ENCODE measurements around the gene ELMO1. TPM values are rescaled to one million over a fixed set of nuclear protein-coding genes. Genes with fewer than 3 reads are reported as not detected.

ELMO1 gene
- polyA plus RNA-seq, 2 of the 4 experiments (the other 2 are of a cell fraction): 2.3 to 6.1 TPM

- WGBS (ENCODE audit: missing lambda C conversion rate): 61% methylated on average over 5 of the region's 5 CpGs
- ChIA-PET POLR2A (no interaction called here), CTCF (interaction anchor here (0.6 kb wide), 1 partner anchor 264 kb away, joined by 4 read pairs; no protein-coding TSS in a partner anchor)
- no peak for FAIRE-seq
- Histone ChIP-seq H3K4me3 (no peak overlapping the region), H3K9me3 (no peaks in the 10 kb centered on the region), H3K27ac (no peak overlapping the region), H3K4me1 (no peaks in the 10 kb centered on the region), H3K4me2 (no peak overlapping the region)
- no peak for ATAC-seq
- TF ChIP-seq TFCP2L1 (CRISPR knock-in tag; IDR thresholded peaks at IDR 0.05) (no peak), CHD2 (IDR thresholded peaks at IDR 0.05; ENCODE audit: low read length, partially characterized antibody) (no peak), JUNB (IDR thresholded peaks at IDR 0.05) (no peak), ZNF302 (CRISPR knock-in tag; IDR thresholded peaks at IDR 0.05) (no peak), KDM1A (IDR thresholded peaks at IDR 0.05; ENCODE audit: low read depth) (no peak), CHD4 (IDR thresholded peaks at IDR 0.05; ENCODE audit: borderline replicate concordance) (no peak), SMC3 (IDR thresholded peaks at IDR 0.05) (no peak), MAZ (IDR thresholded peaks at IDR 0.05; ENCODE audit: borderline replicate concordance, low read depth, low read length) (no peak)
- no peak for DNase-seq (ENCODE audit: low read depth in 1 of 2, low spot score in 1 of 2)
Observed at GRCh38 chr7:37110660-37111424, 337.8 kb downstream of the ELMO1 start.

- TF ChIP-seq CBX2 (IDR thresholded peaks at IDR 0.05; ENCODE audit: borderline replicate concordance, low read depth): no peak
- no peak for TF ChIP-seq ZC3H11A (IDR thresholded peaks at IDR 0.05)
- TF ChIP-seq SMC3 (IDR thresholded peaks at IDR 0.05): no peak
- TF ChIP-seq HEYL (CRISPR knock-in tag; IDR thresholded peaks at IDR 0.05): no peak
- TF ChIP-seq CEBPB (IDR thresholded peaks at IDR 0.05): no peak
- no peak for TF ChIP-seq BCL3 (IDR thresholded peaks at IDR 0.05)
- no peak for TF ChIP-seq KDM5A (IDR thresholded peaks at IDR 0.05)
- no peak for TF ChIP-seq TFCP2L1 (CRISPR knock-in tag; IDR thresholded peaks at IDR 0.05)
- TF ChIP-seq HOXA7 (CRISPR knock-in tag; IDR thresholded peaks at IDR 0.05): no peak
- TF ChIP-seq PBX3 (IDR thresholded peaks at IDR 0.05): no peak
- TF ChIP-seq EP300 (IDR thresholded peaks at IDR 0.05): no peak
- TF ChIP-seq FOSB (CRISPR knock-in tag; IDR thresholded peaks at IDR 0.05): no peak
- TF ChIP-seq ESRRA (IDR thresholded peaks at IDR 0.05; ENCODE audit: borderline replicate concordance, low read length): no peak
- Histone ChIP-seq H3K4me2 (no peak overlapping the region), H3K4me3 (no peak overlapping the region), H3K27ac (no peak overlapping the region), H3K9me3 (no peaks in the 10 kb centered on the region), H3K4me1 (no peaks in the 10 kb centered on the region)
- ATAC-seq (no peak), DNase-seq (ENCODE audit: low read depth in 1 of 2, low spot score in 1 of 2) (no peak), FAIRE-seq (no peak)
- CTCF ChIA-PET: no interaction called here
- WGBS (ENCODE audit: missing lambda C conversion rate): 67% methylated on average over 5 of the region's 5 CpGs
- POLR2A ChIA-PET: no interaction called here
Observed at GRCh38 chr7:37109843-37110242, 338.8 kb downstream of the ELMO1 start.

- no peak for DNase-seq (ENCODE audit: low read depth in 1 of 2, low spot score in 1 of 2)
- H3K4me2 ChIP-seq: no peak overlapping the region
- FAIRE-seq: no peak
- H3K4me1 ChIP-seq: no peaks in the 10 kb centered on the region
- H3K27ac ChIP-seq: no peak overlapping the region
- POLR2A ChIA-PET: no interaction called here
- 74% methylated on average over 11 of the region's 11 CpGs for WGBS (ENCODE audit: missing lambda C conversion rate)
- TF ChIP-seq CBX8 (IDR thresholded peaks at IDR 0.05): no peak
- no peak for TF ChIP-seq ZNF302 (CRISPR knock-in tag; IDR thresholded peaks at IDR 0.05)
- TF ChIP-seq TFCP2L1 (CRISPR knock-in tag; IDR thresholded peaks at IDR 0.05): no peak
- no peak for TF ChIP-seq JUN (IDR thresholded peaks at IDR 0.05)
- no peak for TF ChIP-seq ZSCAN20 (CRISPR knock-in tag; IDR thresholded peaks at IDR 0.05)
- no peak for TF ChIP-seq MAZ (IDR thresholded peaks at IDR 0.05; ENCODE audit: borderline replicate concordance, low read depth, low read length)
- TF ChIP-seq RAD21 (conservative IDR thresholded peaks at IDR 0.05 in 1 of 2, IDR thresholded peaks at IDR 0.05 in 1 of 2): no peak
- TF ChIP-seq SMC3 (IDR thresholded peaks at IDR 0.05): no peak
- TF ChIP-seq GATA3 (IDR thresholded peaks at IDR 0.05; ENCODE audit: borderline replicate concordance): no peak
- no peak for TF ChIP-seq ATOH8 (CRISPR knock-in tag; IDR thresholded peaks at IDR 0.05; ENCODE audit: low read depth)
- no peak for TF ChIP-seq NFE2L2 (conservative IDR thresholded peaks at IDR 0.05; ENCODE audit: low read length)
- TF ChIP-seq MAFK (IDR thresholded peaks at IDR 0.05; ENCODE audit: partially characterized antibody): no peak
- no peak for TF ChIP-seq TP53 (CRISPR knock-in tag; IDR thresholded peaks at IDR 0.05)
- TF ChIP-seq SREBF2 (IDR thresholded peaks at IDR 0.05): no peak
- no peak for TF ChIP-seq POLR2A (IDR thresholded peaks at IDR 0.05; ENCODE audit: low read length)
- no peak for TF ChIP-seq MYC (IDR thresholded peaks at IDR 0.05; ENCODE audit: borderline replicate concordance, low read length)
- TF ChIP-seq FOSL2 (IDR thresholded peaks at IDR 0.05): no peak
- TF ChIP-seq FOSL2 (CRISPR knock-in tag; IDR thresholded peaks at IDR 0.05): no peak
- TF ChIP-seq POLR2AphosphoS2 (conservative IDR thresholded peaks at IDR 0.05; ENCODE audit: low read length): no peak
- ATAC-seq: no peak
- CTCF ChIA-PET: no interaction called here
- H3K9me3 ChIP-seq: no peaks in the 10 kb centered on the region
- no peak overlapping the region for H3K4me3 ChIP-seq
Observed at GRCh38 chr7:37109016-37109683, 339.5 kb downstream of the ELMO1 start.

Data from A549 (cell line).